Endothelial cell (in vitro differentiated cells): ENCODE measurements around the gene VIL1. TPM values are rescaled to one million over a fixed set of nuclear protein-coding genes. Genes with fewer than 3 reads are reported as not detected.
A peak's percentile ranks its signal among the peaks of the same experiment; 100 is the strongest.

Experiments
- DNase-seq: peaks from one replicate; pipeline ENCODE4 v3.0.0; 2021; ENCODE audit warnings: low spot score
- H3K27ac Mint-ChIP-seq: one replicate; pipeline ENCODE4 v1.8.0; 2021; ENCODE audit warnings: mixed read lengths, inconsistent platforms; ENCODE audit not compliant: unreplicated experiment
- H3K27me3 Mint-ChIP-seq: one replicate; pipeline ENCODE4 v1.8.0; 2021; ENCODE audit warnings: mild to moderate bottlenecking, moderate library complexity, mixed read lengths, inconsistent platforms; ENCODE audit not compliant: unreplicated experiment
- H3K36me3 Mint-ChIP-seq: one replicate; pipeline ENCODE4 v1.8.0; 2021; ENCODE audit warnings: mild to moderate bottlenecking, low read depth, mixed read lengths, inconsistent platforms; ENCODE audit not compliant: unreplicated experiment
- H3K4me1 Mint-ChIP-seq: one replicate; pipeline ENCODE4 v1.8.0; 2021; ENCODE audit warnings: mild to moderate bottlenecking, mixed read lengths, inconsistent platforms; ENCODE audit not compliant: unreplicated experiment
- H3K4me3 Mint-ChIP-seq: one replicate; pipeline ENCODE4 v1.8.0; 2021; ENCODE audit warnings: mild to moderate bottlenecking, mixed read lengths, inconsistent platforms; ENCODE audit not compliant: unreplicated experiment
- H3K9me3 Mint-ChIP-seq: one replicate; pipeline ENCODE4 v1.8.0; 2021; ENCODE audit warnings: mixed read lengths, inconsistent platforms; ENCODE audit not compliant: unreplicated experiment
- total RNA-seq: library from RNA; stranded (reverse); fragmentation: NEBNext Ultra II Directional; extraction: Animal tissue kit (Norgen Biotek cat#: 25700); gene quantifications from one replicate; pipeline ENCODE4 v1.2.1, GENCODE V29; 2021; ENCODE audit not compliant: unreplicated experiment
- TF ChIP-seq, protein P1 (sequence below): fragments of 200-600 bp; sonication (generic); IDR thresholded peaks from one replicate; pipeline ENCODE4 v1.5.0; 2021; ENCODE audit warnings: antibody characterized with exemption; ENCODE audit not compliant: unreplicated experiment

VIL1 gene
- total RNA-seq, 1 donor from 2014 or later: 0.44 TPM

GRCh38 chr2:218400930-218401881 lies 17.7 kb upstream of the VIL1 start:
- Mint-ChIP-seq H3K27ac (no peak overlapping the region), H3K27me3 (peaks cover 13% of the 10 kb centered on the region), H3K36me3 (peaks cover 10% of the 10 kb centered on the region), H3K9me3 (no peaks in the 10 kb centered on the region), H3K4me3 (peak overlapping the region; percentile 31), H3K4me1 (peaks cover 24% of the 10 kb centered on the region)
- no peak for DNase-seq
- TF ChIP-seq, protein P1, sequence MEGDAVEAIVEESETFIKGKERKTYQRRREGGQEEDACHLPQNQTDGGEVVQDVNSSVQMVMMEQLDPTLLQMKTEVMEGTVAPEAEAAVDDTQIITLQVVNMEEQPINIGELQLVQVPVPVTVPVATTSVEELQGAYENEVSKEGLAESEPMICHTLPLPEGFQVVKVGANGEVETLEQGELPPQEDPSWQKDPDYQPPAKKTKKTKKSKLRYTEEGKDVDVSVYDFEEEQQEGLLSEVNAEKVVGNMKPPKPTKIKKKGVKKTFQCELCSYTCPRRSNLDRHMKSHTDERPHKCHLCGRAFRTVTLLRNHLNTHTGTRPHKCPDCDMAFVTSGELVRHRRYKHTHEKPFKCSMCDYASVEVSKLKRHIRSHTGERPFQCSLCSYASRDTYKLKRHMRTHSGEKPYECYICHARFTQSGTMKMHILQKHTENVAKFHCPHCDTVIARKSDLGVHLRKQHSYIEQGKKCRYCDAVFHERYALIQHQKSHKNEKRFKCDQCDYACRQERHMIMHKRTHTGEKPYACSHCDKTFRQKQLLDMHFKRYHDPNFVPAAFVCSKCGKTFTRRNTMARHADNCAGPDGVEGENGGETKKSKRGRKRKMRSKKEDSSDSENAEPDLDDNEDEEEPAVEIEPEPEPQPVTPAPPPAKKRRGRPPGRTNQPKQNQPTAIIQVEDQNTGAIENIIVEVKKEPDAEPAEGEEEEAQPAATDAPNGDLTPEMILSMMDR: no peak

- H3K27me3 Mint-ChIP-seq: peaks cover 13% of the 10 kb centered on the region
- no peak overlapping the region for H3K4me3 Mint-ChIP-seq
- no peaks in the 10 kb centered on the region for H3K9me3 Mint-ChIP-seq
- H3K36me3 Mint-ChIP-seq: peaks cover 10% of the 10 kb centered on the region
- no peak for DNase-seq
- H3K4me1 Mint-ChIP-seq: peaks cover 21% of the 10 kb centered on the region
- TF ChIP-seq, protein P1: no peak
- H3K27ac Mint-ChIP-seq: no peak overlapping the region
Observed at GRCh38 chr2:218401890-218402289, 17.0 kb upstream of the VIL1 start.

DNA sequence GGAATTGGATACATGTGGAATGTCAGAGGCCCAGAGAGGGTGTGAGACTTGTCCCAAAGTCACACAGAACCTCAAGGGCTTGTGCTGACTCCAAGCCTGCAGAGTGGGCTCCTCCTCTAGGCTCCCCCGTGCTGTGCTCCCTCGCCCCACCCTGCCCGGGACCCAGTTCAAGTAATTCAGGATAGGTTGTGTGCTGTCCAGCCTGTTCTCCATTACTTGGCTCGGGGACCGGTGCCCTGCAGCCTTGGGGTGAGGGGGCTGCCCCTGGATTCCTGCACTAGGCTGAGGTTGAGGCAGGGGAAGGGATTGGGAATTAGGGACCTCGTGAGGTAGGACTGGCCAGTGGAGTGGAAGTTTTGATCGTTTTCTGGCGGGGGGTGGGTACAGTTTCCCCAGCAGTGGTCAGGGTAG lies 16.4 kb upstream of the VIL1 start:
- Mint-ChIP-seq H3K4me1 (peaks cover 23% of the 10 kb centered on the region), H3K36me3 (peaks cover 10% of the 10 kb centered on the region), H3K27ac (no peak overlapping the region), H3K4me3 (no peak overlapping the region), H3K9me3 (no peaks in the 10 kb centered on the region), H3K27me3 (peaks cover 8% of the 10 kb centered on the region)
- no peak for DNase-seq
- TF ChIP-seq, protein P1: no peak

- H3K36me3 Mint-ChIP-seq: peaks cover 10% of the 10 kb centered on the region
- peaks cover 24% of the 10 kb centered on the region for H3K4me1 Mint-ChIP-seq
- H3K4me3 Mint-ChIP-seq: peak overlapping the region; percentile 69
- TF ChIP-seq, protein P1: no peak
- H3K27ac Mint-ChIP-seq: no peak overlapping the region
- H3K9me3 Mint-ChIP-seq: no peaks in the 10 kb centered on the region
- DNase-seq: no peak
- peaks cover 5% of the 10 kb centered on the region for H3K27me3 Mint-ChIP-seq
Observed at GRCh38 chr2:218402911-218403411, 16.0 kb upstream of the VIL1 start.

- peaks cover 27% of the 10 kb centered on the region for H3K4me1 Mint-ChIP-seq
- TF ChIP-seq, protein P1: no peak
- peaks cover 3% of the 10 kb centered on the region for H3K27me3 Mint-ChIP-seq
- no peak overlapping the region for H3K27ac Mint-ChIP-seq
- peak overlapping the region; percentile 51 for H3K4me3 Mint-ChIP-seq
- no peak for DNase-seq
- no peaks in the 10 kb centered on the region for H3K9me3 Mint-ChIP-seq
- peaks cover 10% of the 10 kb centered on the region for H3K36me3 Mint-ChIP-seq
Observed at GRCh38 chr2:218403810-218404209, 15.1 kb upstream of the VIL1 start.
